ENCODE data around the gene COL4A1. TPM values are rescaled to one million over a fixed set of nuclear protein-coding genes. Genes with fewer than 3 reads are reported as not detected.

COL4A1 gene
- total RNA-seq, 1 donor from 2014 or later = 105 TPM

GRCh38 chr13:110129076-110129475 lies 177.9 kb downstream of the COL4A1 start:
- Histone ChIP-seq H3K27ac (no peak overlapping the region), H3F3A (ENCODE audit: low read depth) (peaks cover 55% of the 10 kb centered on the region), H3K4me3 (no peak overlapping the region), H3K79me2 (ENCODE audit: low read depth) (no peaks in the 10 kb centered on the region), H3K4me1 (peaks cover 79% of the 10 kb centered on the region), H3K4me2 (no peak overlapping the region), H2AFZ (replicated peaks) (no peak overlapping the region), H3K27me3 (no peaks in the 10 kb centered on the region), H3K9ac (no peak overlapping the region), H4K20me1 (ENCODE audit: low read depth) (no peaks in the 10 kb centered on the region), H3K36me3 (no peaks in the 10 kb centered on the region), H3K9me3 (ENCODE audit: low read depth) (no peaks in the 10 kb centered on the region)
- TF ChIP-seq, protein P1, sequence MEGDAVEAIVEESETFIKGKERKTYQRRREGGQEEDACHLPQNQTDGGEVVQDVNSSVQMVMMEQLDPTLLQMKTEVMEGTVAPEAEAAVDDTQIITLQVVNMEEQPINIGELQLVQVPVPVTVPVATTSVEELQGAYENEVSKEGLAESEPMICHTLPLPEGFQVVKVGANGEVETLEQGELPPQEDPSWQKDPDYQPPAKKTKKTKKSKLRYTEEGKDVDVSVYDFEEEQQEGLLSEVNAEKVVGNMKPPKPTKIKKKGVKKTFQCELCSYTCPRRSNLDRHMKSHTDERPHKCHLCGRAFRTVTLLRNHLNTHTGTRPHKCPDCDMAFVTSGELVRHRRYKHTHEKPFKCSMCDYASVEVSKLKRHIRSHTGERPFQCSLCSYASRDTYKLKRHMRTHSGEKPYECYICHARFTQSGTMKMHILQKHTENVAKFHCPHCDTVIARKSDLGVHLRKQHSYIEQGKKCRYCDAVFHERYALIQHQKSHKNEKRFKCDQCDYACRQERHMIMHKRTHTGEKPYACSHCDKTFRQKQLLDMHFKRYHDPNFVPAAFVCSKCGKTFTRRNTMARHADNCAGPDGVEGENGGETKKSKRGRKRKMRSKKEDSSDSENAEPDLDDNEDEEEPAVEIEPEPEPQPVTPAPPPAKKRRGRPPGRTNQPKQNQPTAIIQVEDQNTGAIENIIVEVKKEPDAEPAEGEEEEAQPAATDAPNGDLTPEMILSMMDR (IDR thresholded peaks at IDR 0.05) = no peak
- TF ChIP-seq EZH2phosphoT487 (IDR thresholded peaks at IDR 0.05) (no peak), EZH2 (IDR thresholded peaks at IDR 0.05) (no peak)
- DNase-seq (ENCODE audit: low spot score) = no peak
- Mint-ChIP-seq H3K4me3 (no peak overlapping the region), H3K36me3 (peaks cover 4% of the 10 kb centered on the region), H3K27ac (no peak overlapping the region), H3K4me1 (peaks cover 71% of the 10 kb centered on the region), H3K9me3 (peaks cover 19% of the 10 kb centered on the region), H3K27me3 (ENCODE audit: insufficient read depth, low read depth) (peaks cover 14% of the 10 kb centered on the region)

DNA sequence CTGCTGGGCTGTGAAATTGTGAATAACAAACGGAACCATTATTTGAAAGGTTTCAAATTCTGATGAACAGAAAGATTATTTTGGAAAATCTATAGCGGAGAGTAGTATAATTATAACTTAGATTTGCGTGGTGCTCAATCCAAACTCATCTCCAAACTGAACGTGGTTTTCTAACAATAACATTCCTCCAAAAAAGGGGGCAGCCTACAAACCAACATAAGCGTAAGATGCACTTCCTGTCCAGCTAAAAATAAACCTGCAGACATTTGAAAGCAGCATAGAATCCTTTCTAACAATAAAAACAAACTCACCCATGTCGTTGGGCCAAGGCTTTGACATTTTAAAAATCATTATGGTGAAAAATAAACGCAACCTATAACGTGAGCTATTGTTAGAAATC lies 178.4 kb downstream of the COL4A1 start:
- TF ChIP-seq EZH2 (IDR thresholded peaks at IDR 0.05) (no peak), EZH2phosphoT487 (IDR thresholded peaks at IDR 0.05) (no peak)
- TF ChIP-seq, protein P1 (IDR thresholded peaks at IDR 0.05) = no peak
- no peak overlapping the region for H3K4me3 ChIP-seq
- no peak overlapping the region for H2AFZ ChIP-seq (replicated peaks)
- no peaks in the 10 kb centered on the region for H3K36me3 ChIP-seq
- H3K4me3 Mint-ChIP-seq = no peak overlapping the region
- peaks cover 14% of the 10 kb centered on the region for H3K27me3 Mint-ChIP-seq (ENCODE audit: insufficient read depth, low read depth)
- H3K4me1 ChIP-seq = peaks cover 78% of the 10 kb centered on the region
- H3K27ac ChIP-seq = no peak overlapping the region
- peaks cover 19% of the 10 kb centered on the region for H3K9me3 Mint-ChIP-seq
- H3K9ac ChIP-seq = no peak overlapping the region
- no peaks in the 10 kb centered on the region for H3K9me3 ChIP-seq (ENCODE audit: low read depth)
- DNase-seq (ENCODE audit: low spot score) = no peak
- no peaks in the 10 kb centered on the region for H4K20me1 ChIP-seq (ENCODE audit: low read depth)
- H3K36me3 Mint-ChIP-seq = peaks cover 4% of the 10 kb centered on the region
- H3K4me2 ChIP-seq = no peak overlapping the region
- H3K27ac Mint-ChIP-seq = no peak overlapping the region
- H3F3A ChIP-seq (ENCODE audit: low read depth) = peaks cover 51% of the 10 kb centered on the region
- H3K27me3 ChIP-seq = no peaks in the 10 kb centered on the region
- no peaks in the 10 kb centered on the region for H3K79me2 ChIP-seq (ENCODE audit: low read depth)
- H3K4me1 Mint-ChIP-seq = peaks cover 73% of the 10 kb centered on the region

DNA sequence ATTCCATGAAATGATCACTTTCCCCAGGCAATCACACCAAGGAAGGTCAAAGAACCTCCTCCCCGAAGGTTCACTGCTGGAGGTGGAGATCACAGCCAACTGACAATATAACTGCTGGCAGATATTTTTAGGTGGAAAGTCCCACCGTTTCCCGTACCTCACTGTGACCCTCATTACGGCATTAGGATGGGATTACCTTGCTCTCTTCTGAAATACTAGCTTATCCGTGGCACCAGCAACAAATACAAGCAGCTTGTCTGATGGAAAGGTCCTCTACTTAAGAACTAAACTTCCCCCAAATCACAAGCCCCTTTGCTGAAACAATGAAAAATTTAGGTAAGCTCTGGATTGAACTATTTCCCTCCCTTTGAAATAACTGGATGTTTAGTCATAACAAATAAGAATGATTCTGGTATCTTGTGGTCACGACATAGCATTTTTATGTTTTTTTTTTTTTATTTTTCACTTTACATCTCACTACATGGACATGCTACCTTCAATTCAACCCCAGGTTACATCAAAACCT lies 178.9 kb downstream of the COL4A1 start:
- Histone ChIP-seq H3K4me3 (no peak overlapping the region), H3K9ac (no peak overlapping the region), H3K79me2 (ENCODE audit: low read depth) (no peaks in the 10 kb centered on the region), H2AFZ (replicated peaks) (no peak overlapping the region), H3K4me1 (peaks cover 78% of the 10 kb centered on the region), H3K9me3 (ENCODE audit: low read depth) (no peaks in the 10 kb centered on the region), H3K4me2 (no peak overlapping the region), H3K36me3 (no peaks in the 10 kb centered on the region), H3F3A (ENCODE audit: low read depth) (peaks cover 46% of the 10 kb centered on the region), H3K27ac (no peak overlapping the region), H3K27me3 (no peaks in the 10 kb centered on the region), H4K20me1 (ENCODE audit: low read depth) (no peaks in the 10 kb centered on the region)
- no peak overlapping the region for H3K27ac Mint-ChIP-seq
- TF ChIP-seq EZH2phosphoT487 (IDR thresholded peaks at IDR 0.05) (no peak), EZH2 (IDR thresholded peaks at IDR 0.05) (no peak)
- TF ChIP-seq, protein P1 (IDR thresholded peaks at IDR 0.05) = no peak
- peaks cover 72% of the 10 kb centered on the region for H3K4me1 Mint-ChIP-seq
- peaks cover 13% of the 10 kb centered on the region for H3K27me3 Mint-ChIP-seq (ENCODE audit: insufficient read depth, low read depth)
- H3K36me3 Mint-ChIP-seq = peaks cover 4% of the 10 kb centered on the region
- DNase-seq (ENCODE audit: low spot score) = no peak
- no peak overlapping the region for H3K4me3 Mint-ChIP-seq
- peaks cover 19% of the 10 kb centered on the region for H3K9me3 Mint-ChIP-seq

Data from neural progenitor cell (in vitro differentiated cells).